H54 (cell line): Measurements from ENCODE around the gene PAGE2B.
"Not testable (repeated sequence)": the region's sequence is repeated elsewhere in the genome, so short reads cannot be mapped to it uniquely, and the experiment has no call there.

Experiments used
- DNase-seq: peaks from one replicate; pipeline ENCODE4 v3.0.0; 2011; ENCODE audit warnings: low spot score, mixed read lengths; ENCODE audit not compliant: insufficient read length
- FAIRE-seq: peaks from 3 replicates; lab custom pipeline; 2011; peaks lifted over from hg19 to GRCh38; lab: Jason Lieb, UNC
- POLR2A ChIP-seq: IDR thresholded peaks from 2 replicates; pipeline ENCODE4 v1.6.1; 2011; ENCODE audit warnings: low read depth, mild to moderate bottlenecking, low read length

Gene PAGE2B

GRCh38 chrX:55074851-55075467, at the start of gene PAGE2B:
Gene PAGE2B (plus strand): TSS chrX:55075030. CDS start chrX:55076042, 1,012 bp downstream.
- DNase-seq (no peak), FAIRE-seq (no peak)
- TF ChIP-seq POLR2A, result no peak

- no peak for TF ChIP-seq POLR2A
- FAIRE-seq (no peak), DNase-seq (no peak)
Observed at GRCh38 chrX:55026143-55026542, 48.7 kb upstream of the PAGE2B start.

- no peak for TF ChIP-seq POLR2A
- FAIRE-seq (no peak), DNase-seq (no peak)
Observed at GRCh38 chrX:55026840-55027239, 48.0 kb upstream of the PAGE2B start.

- TF ChIP-seq POLR2A, result no peak
- no peak for DNase-seq
- no peak for FAIRE-seq
Observed at GRCh38 chrX:55028040-55028439, 46.8 kb upstream of the PAGE2B start.

- FAIRE-seq (no peak), DNase-seq (no peak)
- no peak for TF ChIP-seq POLR2A
Observed at GRCh38 chrX:55028611-55029010, 46.2 kb upstream of the PAGE2B start.

GRCh38 chrX:55029291-55029690, 45.5 kb upstream of the PAGE2B start:
- DNase-seq, result no peak
- no peak for FAIRE-seq
- no peak for TF ChIP-seq POLR2A

GRCh38 chrX:55030271-55031205, 44.3 kb upstream of the PAGE2B start, which contains the start of gene ALAS2:
Gene ALAS2 (minus strand): TSS chrX:55030977. CDS start chrX:55026000, 4,977 bp downstream.
- DNase-seq (no peak), FAIRE-seq (no peak)
- no peak for TF ChIP-seq POLR2A

- TF ChIP-seq POLR2A, result no peak
- no peak for FAIRE-seq
- no peak for DNase-seq
Observed at GRCh38 chrX:55033429-55033828, 41.4 kb upstream of the PAGE2B start.

GRCh38 chrX:55039471-55039870, 35.4 kb upstream of the PAGE2B start:
- DNase-seq, result no peak
- no peak for TF ChIP-seq POLR2A
- FAIRE-seq, result no peak

GRCh38 chrX:55041514-55041913, 33.3 kb upstream of the PAGE2B start:
- no peak for TF ChIP-seq POLR2A
- DNase-seq (no peak), FAIRE-seq (no peak)

GRCh38 chrX:55050599-55050998, 24.2 kb upstream of the PAGE2B start:
- not testable (repeated sequence) for FAIRE-seq

GRCh38 chrX:55056820-55057674, 17.8 kb upstream of the PAGE2B start:
- TF ChIP-seq POLR2A, result no peak
- DNase-seq, result no peak
- no peak for FAIRE-seq

More at GRCh38 chrX:55050599-55050998, 24.2 kb upstream of the PAGE2B start:
- not testable (repeated sequence) for DNase-seq

- no peak for FAIRE-seq
Observed at GRCh38 chrX:55057675-55058249, 17.1 kb upstream of the PAGE2B start.

GRCh38 chrX:55067180-55067579, 7.7 kb upstream of the PAGE2B start:
- FAIRE-seq, DNase-seq: not testable (repeated sequence)

More at GRCh38 chrX:55057675-55058249, 17.1 kb upstream of the PAGE2B start:
- TF ChIP-seq POLR2A, result no peak
- peak; percentile 0 for DNase-seq
